Activated T-helper 9 cell treated with anti-CD3 and anti-CD28 coated beads, Interleukin-2, amount 50 U/mL, for 16 hours (primary cell): ENCODE data around the gene NUP50.
A peak's percentile ranks its signal among the peaks of the same experiment; 100 is the strongest.

ENCODE experiments used
- DNase-seq: peaks from one replicate; pipeline ENCODE4 v3.0.0-alpha.2; 2020; ENCODE audit warnings: low read depth

Gene NUP50

GRCh38 chr22:45196308-45196707, 32.6 kb downstream of the NUP50 start:
- no peak for DNase-seq

GRCh38 chr22:45196926-45197605, 33.3 kb downstream of the NUP50 start:
- no peak for DNase-seq

- DNase-seq: no peak
These were observed 34.1 kb downstream of the NUP50 start for GRCh38 chr22:45197606-45198462.

GRCh38 chr22:45198463-45198795, 34.7 kb downstream of the NUP50 start:
- no peak for DNase-seq

GRCh38 chr22:45199723-45200122, 36.0 kb downstream of the NUP50 start:
- DNase-seq: no peak

GRCh38 chr22:45200230-45200629, 36.5 kb downstream of the NUP50 start:
- DNase-seq: no peak

- no peak for DNase-seq
These were observed 37.3 kb downstream of the NUP50 start for GRCh38 chr22:45200860-45201511.

- DNase-seq: no peak
These were observed 38.1 kb downstream of the NUP50 start for GRCh38 chr22:45201678-45202332.

- no peak for DNase-seq
These were observed 38.8 kb downstream of the NUP50 start for GRCh38 chr22:45202333-45203149.

- DNase-seq: no peak
These were observed 39.6 kb downstream of the NUP50 start for GRCh38 chr22:45203150-45203951.

- DNase-seq: no peak
These were observed 40.5 kb downstream of the NUP50 start for GRCh38 chr22:45204241-45204640.

GRCh38 chr22:45204819-45205218, 41.1 kb downstream of the NUP50 start:
- no peak for DNase-seq

- DNase-seq: no peak
These were observed 41.7 kb downstream of the NUP50 start for GRCh38 chr22:45205276-45205925.

GRCh38 chr22:45206233-45206632, 42.5 kb downstream of the NUP50 start:
- no peak for DNase-seq

GRCh38 chr22:45207533-45207932, 43.8 kb downstream of the NUP50 start:
- no peak for DNase-seq

GRCh38 chr22:45207981-45208664, 44.4 kb downstream of the NUP50 start:
- DNase-seq: no peak

- DNase-seq: no peak
These were observed 44.9 kb downstream of the NUP50 start for GRCh38 chr22:45208696-45208992.

- peak; percentile 8 for DNase-seq
These were observed 45.5 kb downstream of the NUP50 start for GRCh38 chr22:45208993-45209838.

GRCh38 chr22:45210174-45210573, 46.4 kb downstream of the NUP50 start:
- DNase-seq: no peak
